Measurements from ENCODE around the gene AFAP1L2.

Gene AFAP1L2

DNA sequence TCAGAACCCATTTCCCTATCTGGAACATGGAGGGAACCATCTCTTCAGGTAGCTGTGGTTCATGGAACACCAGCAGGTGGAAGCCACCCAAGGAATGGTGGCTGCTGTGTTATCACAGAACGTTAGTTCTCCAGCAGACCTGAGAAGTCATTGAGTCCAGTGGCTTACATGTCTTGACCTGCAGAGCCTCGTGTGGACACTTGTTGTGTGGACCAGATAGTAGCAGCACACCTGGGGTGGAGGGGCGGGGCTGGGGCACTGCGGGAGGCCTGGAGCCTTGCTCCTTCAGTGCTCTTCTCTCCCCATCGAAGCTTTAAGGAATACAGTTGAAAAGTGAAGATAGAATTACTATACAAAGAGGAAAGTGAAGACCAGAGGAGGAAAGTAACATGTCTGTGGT, 122.8 kb downstream of the AFAP1L2 start:
- no peak for DNase-seq (ENCODE audit: low read depth)
- TF ChIP-seq, protein P1, sequence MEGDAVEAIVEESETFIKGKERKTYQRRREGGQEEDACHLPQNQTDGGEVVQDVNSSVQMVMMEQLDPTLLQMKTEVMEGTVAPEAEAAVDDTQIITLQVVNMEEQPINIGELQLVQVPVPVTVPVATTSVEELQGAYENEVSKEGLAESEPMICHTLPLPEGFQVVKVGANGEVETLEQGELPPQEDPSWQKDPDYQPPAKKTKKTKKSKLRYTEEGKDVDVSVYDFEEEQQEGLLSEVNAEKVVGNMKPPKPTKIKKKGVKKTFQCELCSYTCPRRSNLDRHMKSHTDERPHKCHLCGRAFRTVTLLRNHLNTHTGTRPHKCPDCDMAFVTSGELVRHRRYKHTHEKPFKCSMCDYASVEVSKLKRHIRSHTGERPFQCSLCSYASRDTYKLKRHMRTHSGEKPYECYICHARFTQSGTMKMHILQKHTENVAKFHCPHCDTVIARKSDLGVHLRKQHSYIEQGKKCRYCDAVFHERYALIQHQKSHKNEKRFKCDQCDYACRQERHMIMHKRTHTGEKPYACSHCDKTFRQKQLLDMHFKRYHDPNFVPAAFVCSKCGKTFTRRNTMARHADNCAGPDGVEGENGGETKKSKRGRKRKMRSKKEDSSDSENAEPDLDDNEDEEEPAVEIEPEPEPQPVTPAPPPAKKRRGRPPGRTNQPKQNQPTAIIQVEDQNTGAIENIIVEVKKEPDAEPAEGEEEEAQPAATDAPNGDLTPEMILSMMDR (IDR thresholded peaks at IDR 0.05; ENCODE audit: control insufficient read depth, extremely low read depth, insufficient read depth) = no peak
- H3K4me3 ChIP-seq (ENCODE audit: low read depth, low read length) = no peak overlapping the region

DNA sequence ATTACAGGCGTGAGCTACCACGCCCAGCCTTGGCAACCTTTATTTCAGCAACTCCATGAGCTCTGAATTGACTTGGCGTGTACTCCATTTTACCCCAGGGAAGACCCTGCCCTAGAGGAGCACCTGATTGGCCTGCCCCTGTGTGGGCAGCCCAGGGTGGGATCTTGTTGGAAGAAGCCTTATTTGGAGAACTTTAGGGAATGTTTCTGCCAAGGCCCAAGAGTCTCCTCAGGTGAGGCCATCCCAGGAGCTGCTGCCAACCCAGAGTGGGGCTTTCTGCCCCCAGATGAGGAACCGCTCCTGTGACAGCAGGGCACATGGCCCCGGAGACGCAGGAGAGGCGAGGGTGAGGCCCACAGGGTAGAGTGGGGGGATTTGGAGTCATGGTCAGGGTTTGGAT, 123.3 kb downstream of the AFAP1L2 start:
- no peak for DNase-seq (ENCODE audit: low read depth)
- TF ChIP-seq, protein P1 (IDR thresholded peaks at IDR 0.05; ENCODE audit: control insufficient read depth, extremely low read depth, insufficient read depth) = no peak
- H3K4me3 ChIP-seq (ENCODE audit: low read depth, low read length) = no peak overlapping the region

DNA sequence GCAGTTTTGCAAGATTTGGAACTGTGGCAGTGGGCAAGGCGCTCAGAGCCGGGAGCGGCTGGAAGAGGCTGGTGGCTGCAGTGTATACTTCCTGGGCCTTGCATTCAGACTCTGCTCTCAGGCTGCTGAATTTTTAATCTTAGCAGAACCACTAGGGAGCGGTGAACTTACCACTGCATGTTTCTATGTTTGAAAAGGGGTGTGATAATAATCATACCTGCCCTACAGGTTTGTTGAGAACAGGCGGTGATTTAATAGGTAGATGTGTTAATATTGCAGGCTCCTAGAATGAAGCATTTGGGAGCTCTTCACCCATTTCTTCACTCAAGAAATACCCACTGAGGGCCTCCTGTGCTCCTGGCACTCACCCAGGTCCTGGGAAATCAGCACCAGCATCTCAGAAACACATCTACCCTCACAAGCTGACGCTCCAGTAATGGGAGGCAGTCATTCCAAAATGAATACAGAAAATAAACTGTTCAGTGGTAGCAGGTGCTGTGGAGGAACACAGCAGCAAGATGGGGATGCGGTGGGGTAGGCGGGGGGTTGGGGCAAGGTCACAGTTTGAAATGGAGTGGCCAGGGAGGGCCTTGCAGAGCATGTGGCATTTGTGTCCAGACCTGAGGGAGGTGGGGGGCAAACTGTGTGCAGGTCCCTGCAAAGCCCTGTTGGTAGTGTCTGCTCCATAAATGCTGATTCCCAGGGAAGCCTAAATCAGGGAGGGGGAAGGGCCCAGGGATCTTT, 124.2 kb downstream of the AFAP1L2 start:
- no peak overlapping the region for H3K4me3 ChIP-seq (ENCODE audit: low read depth, low read length)
- TF ChIP-seq, protein P1 (IDR thresholded peaks at IDR 0.05; ENCODE audit: control insufficient read depth, extremely low read depth, insufficient read depth) = peak; percentile 46
- peak; percentile 78 for DNase-seq (ENCODE audit: low read depth)

DNA sequence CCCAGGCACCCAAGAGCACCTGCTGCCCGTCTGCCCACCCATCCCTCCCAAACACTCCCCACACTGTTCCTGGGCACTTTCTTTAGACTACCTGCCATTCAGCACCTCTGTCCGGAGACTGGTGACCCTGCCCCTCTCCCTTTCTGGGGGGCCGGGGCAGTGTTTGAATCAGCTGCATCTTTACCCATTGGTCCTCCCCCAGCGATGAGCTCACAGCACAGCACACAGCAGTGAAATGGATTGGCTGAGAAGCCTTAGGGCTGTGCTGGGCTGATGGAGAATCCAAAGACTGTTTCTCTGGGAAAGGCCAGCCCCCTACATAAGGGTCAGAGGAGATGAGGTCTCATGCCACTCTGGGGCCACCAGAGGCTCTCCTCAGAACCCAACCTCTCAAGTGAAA, 125.0 kb downstream of the AFAP1L2 start:
- H3K4me3 ChIP-seq (ENCODE audit: low read depth, low read length) = no peak overlapping the region
- DNase-seq (ENCODE audit: low read depth) = no peak
- TF ChIP-seq, protein P1 (IDR thresholded peaks at IDR 0.05; ENCODE audit: control insufficient read depth, extremely low read depth, insufficient read depth) = no peak

DNA sequence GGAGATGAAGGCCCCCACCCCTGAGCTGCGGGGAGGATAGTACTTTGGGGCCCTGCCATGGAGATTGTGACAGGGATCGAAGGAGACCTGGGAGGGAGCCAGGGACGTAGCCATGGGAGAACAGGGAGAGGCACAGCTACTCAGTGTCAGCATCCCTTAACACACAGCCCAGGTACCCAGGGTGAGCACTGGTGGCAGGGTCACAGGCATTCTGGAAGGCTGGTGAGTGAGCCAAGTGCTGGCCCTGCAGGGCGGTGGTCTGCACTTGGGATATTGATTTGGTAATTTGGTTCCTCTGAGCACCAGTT, 125.5 kb downstream of the AFAP1L2 start:
- DNase-seq (ENCODE audit: low read depth) = no peak
- H3K4me3 ChIP-seq (ENCODE audit: low read depth, low read length) = no peak overlapping the region
- TF ChIP-seq, protein P1 (IDR thresholded peaks at IDR 0.05; ENCODE audit: control insufficient read depth, extremely low read depth, insufficient read depth) = no peak

DNA sequence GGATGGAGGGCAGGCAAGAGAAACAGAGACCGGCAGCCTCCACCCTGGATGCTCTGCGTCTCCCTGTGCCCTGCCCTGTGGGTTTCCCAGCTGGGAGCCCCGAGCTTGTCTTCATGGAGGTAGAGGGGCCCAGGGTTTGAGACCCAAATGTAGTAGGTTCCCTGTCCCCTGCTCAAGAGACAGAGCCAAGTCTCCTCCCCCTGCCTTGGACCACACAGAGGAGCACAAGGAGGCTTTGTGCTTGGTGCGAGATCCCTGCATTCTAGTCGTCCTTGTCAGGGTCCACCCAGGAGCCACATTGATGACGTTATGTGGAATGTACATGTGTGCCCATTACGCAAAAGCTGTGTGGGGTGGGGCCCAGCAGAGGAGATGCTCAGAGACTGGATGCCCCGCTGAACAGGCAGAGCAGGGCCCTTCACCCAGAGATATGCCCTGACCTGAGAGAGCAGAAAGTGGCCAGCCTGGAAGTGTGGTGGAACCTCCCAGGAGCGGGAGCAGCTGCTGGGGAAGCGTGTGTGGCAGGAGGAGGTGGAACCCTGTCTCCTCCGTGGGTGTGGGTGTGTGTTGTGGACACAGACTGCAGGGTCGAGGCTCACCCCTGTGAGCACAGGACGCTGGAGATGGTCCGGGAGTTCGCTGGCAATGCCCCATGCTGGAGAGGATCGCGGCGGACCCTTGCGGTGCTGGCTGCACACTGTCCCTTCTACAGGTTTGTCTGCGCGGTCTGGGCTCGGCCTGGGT, 126.0 kb downstream of the AFAP1L2 start:
- TF ChIP-seq, protein P1 (IDR thresholded peaks at IDR 0.05; ENCODE audit: control insufficient read depth, extremely low read depth, insufficient read depth) = no peak
- DNase-seq (ENCODE audit: low read depth) = no peak
- H3K4me3 ChIP-seq (ENCODE audit: low read depth, low read length) = no peak overlapping the region
